Measurements from ENCODE around the gene PCDH11Y. TPM values are rescaled to one million over a fixed set of nuclear protein-coding genes. Genes with fewer than 3 reads are reported as not detected.
"Not testable (repeated sequence)": the region's sequence is repeated elsewhere in the genome, so short reads cannot be mapped to it uniquely, and the experiment has no call there.

Gene PCDH11Y
- total RNA-seq, 2 experiments from 2014 or later: not detected

DNA sequence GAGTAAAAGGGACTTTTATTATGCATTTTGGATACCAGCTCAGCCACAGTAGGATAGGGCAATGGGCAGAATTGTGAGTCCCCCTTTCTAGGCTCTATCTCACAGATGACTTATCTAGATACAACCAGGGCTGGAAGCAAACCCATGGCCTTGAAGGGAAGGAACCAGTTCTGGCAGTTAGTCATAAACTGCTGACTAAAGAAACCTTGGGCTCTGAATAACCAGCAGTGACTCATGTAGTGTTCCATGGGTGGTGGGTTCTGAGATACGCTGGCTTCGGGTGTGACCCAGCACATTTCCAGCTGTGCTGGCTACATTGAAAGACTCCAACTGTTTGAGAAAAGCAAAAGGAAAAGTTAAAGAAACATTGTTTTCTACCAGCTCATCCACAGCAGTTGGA lies 679.2 kb downstream of the PCDH11Y start:
- H3K36me3 Mint-ChIP-seq; H3K4me1 Mint-ChIP-seq (ENCODE audit: low read depth); POLR2A ChIA-PET; H3K27me3 Mint-ChIP-seq; CTCF ChIA-PET; H3K9me3 Mint-ChIP-seq; H3K4me3 Mint-ChIP-seq; DNase-seq; H3K27ac Mint-ChIP-seq; intact Hi-C loops (cut with micrococcal nuclease): not testable (repeated sequence)

DNA sequence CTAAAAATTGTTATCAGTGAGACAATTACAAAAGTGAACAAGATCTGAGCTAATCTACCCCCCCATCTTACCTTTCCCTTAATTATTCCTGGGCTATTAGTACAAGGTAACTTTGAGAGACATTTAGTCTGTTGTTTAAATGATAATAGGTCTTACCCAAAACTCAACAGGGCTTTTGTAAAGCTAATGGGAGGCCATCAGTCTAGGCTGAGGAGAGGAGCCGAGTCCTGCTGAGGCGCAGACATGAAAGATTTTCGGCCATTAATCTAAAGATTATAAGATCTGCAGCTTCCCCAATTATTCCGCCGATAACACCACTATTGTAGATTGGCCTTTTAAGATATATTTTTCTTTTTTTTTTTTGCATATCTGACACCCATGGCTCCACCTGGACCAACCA lies 708.6 kb downstream of the PCDH11Y start:
- intact Hi-C loops (cut with micrococcal nuclease); H3K36me3 Mint-ChIP-seq; H3K27me3 Mint-ChIP-seq; H3K4me1 Mint-ChIP-seq (ENCODE audit: low read depth); H3K9me3 Mint-ChIP-seq; H3K4me3 Mint-ChIP-seq; CTCF ChIA-PET; H3K27ac Mint-ChIP-seq; POLR2A ChIA-PET; DNase-seq: not testable (repeated sequence)

DNA sequence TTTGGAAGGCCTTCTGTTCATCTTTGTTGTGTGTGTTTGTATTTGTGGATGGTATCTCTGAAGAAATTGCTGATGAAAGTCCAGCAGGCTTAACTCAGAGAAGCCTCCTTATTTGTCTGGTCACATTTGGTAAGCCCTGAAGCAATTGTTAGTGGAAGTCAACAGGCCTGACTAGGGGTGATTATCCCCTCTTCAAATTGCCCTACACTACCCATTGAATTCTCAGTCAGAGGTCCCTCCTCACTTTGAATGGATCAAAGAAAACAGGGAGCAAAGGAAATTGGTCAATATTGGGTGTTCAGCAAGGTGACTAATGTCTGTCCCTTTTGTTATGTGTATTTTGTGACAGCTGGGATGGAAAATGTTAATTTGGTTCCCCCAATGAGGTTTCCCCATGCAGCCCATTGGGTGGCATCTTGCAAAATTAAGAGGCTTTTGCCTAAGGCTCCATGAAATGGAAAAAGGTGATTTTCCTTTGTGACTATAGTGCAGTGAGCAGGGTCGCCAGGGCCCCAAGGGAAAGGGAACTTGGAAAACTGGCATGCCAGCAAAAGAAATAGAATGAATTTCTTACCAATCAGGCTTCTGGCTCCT lies 709.8 kb downstream of the PCDH11Y start:
- H3K27ac Mint-ChIP-seq; H3K4me3 Mint-ChIP-seq; POLR2A ChIA-PET; H3K4me1 Mint-ChIP-seq (ENCODE audit: low read depth); H3K9me3 Mint-ChIP-seq; DNase-seq; H3K27me3 Mint-ChIP-seq; H3K36me3 Mint-ChIP-seq; CTCF ChIA-PET; intact Hi-C loops (cut with micrococcal nuclease): not testable (repeated sequence)

DNA sequence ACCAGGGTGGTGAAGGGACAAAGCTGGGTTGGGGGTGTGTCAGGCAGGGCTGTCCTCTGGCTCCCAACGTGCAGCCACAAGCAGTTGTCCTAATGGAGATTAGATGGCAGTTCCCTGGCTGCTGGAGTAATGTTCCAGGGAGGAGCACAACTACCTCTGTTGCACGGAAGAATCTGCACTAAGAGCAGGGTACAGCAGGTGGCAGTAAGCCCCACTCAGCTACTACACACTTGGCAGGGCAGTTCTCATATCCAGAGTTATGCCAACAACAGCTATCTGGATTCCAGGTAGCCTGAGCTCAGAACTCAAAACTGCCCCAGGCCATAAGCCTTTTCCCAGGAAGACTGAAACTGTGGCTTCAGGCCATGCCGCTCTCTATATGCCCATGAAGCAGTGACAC lies 761.3 kb downstream of the PCDH11Y start:
- DNase-seq; CTCF ChIA-PET; H3K4me1 Mint-ChIP-seq (ENCODE audit: low read depth); H3K9me3 Mint-ChIP-seq; H3K36me3 Mint-ChIP-seq; POLR2A ChIA-PET; H3K27ac Mint-ChIP-seq; H3K27me3 Mint-ChIP-seq; intact Hi-C loops (cut with micrococcal nuclease); H3K4me3 Mint-ChIP-seq: not testable (repeated sequence)

DNA sequence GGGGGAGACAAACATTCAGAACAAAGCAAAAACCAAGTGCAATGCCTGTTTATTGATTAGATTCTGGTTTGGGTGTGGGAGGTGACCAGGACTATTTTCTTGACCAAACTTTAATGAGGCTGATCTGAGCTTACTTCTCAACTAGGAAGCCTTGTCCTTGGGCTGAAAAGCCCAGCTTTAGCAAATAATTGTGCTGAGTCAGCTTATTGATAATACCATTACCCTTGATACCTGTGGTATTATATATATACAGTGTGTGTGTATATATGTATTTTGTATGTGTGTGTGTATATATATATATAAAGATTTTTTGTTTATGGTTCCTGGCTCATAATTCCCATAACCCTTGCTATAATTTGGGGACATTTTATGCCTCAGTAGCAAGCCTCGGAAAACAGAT lies 776.4 kb downstream of the PCDH11Y start:
- H3K9me3 Mint-ChIP-seq; H3K4me1 Mint-ChIP-seq (ENCODE audit: low read depth); DNase-seq; H3K4me3 Mint-ChIP-seq; H3K27me3 Mint-ChIP-seq; intact Hi-C loops (cut with micrococcal nuclease); POLR2A ChIA-PET; CTCF ChIA-PET; H3K27ac Mint-ChIP-seq; H3K36me3 Mint-ChIP-seq: not testable (repeated sequence)

Measured in activated CD4-positive, alpha-beta memory T cell treated with anti-CD3 and anti-CD28 coated beads for 36 hours (primary cell).